Right lobe of liver (tissue), 6 donors: ENCODE results near the gene CCDC190. TPM values are rescaled to one million over a fixed set of nuclear protein-coding genes. Genes with fewer than 3 reads are reported as not detected.

Experiments used
- ATAC-seq, 4 donors: fragments of 200-7000 bp; cut with Tn5 transposase; one replicate each; pipeline ENCODE4 v1.9.1; 2020; ENCODE audit warnings: mild to moderate bottlenecking in 4 of 4, moderate library complexity in 4 of 4
- DNase-seq, 3 donors: peaks; one replicate each; pipeline ENCODE4 v3.0.0-alpha.2; 2020
- H3K27ac ChIP-seq, 3 donors: fragments of 200-600 bp; one replicate each; pipeline ENCODE4 v1.8.0; 2022
- H3K27me3 ChIP-seq, 2 donors: fragments of 200-600 bp; one replicate each; pipeline ENCODE4 v1.8.0; 2022
- H3K36me3 ChIP-seq, 4 donors: fragments of 200-600 bp; sonication (generic) in 1 of 4; one replicate each; pipeline versions ENCODE4 v1.5.1 to v1.8.0; 2017 to 2022; ENCODE audit warnings: control low read depth in 1 of 4
- H3K4me1 ChIP-seq, 4 donors: fragments of 200-600 bp; sonication (generic) in 1 of 4; one replicate each; pipeline versions ENCODE4 v1.5.1 to v1.8.0; 2017 to 2022; ENCODE audit warnings: control low read depth in 1 of 4
- H3K4me3 ChIP-seq, 3 donors: fragments of 200-600 bp; one replicate each; pipeline ENCODE4 v1.8.0; 2022
- H3K9me3 ChIP-seq, 4 donors: fragments of 200-600 bp; sonication (generic) in 1 of 4; one replicate each; pipeline versions ENCODE4 v1.5.1 to v1.8.0; 2017 to 2022; ENCODE audit warnings: control low read depth in 1 of 4
- CTCF ChIP-seq, 4 donors: fragments of 200-600 bp in 3 of 4; fragments of 450-650 bp in 1 of 4; IDR thresholded peaks; one replicate each; pipeline versions ENCODE4 v1.5.1 to v1.8.0; 2016 to 2022; ENCODE audit warnings: antibody characterized with exemption in 4 of 4, mild to moderate bottlenecking in 2 of 4
- POLR2A ChIP-seq: fragments of 450-650 bp; IDR thresholded peaks from one replicate; pipeline ENCODE4 v1.6.1; 2017; ENCODE audit warnings: antibody characterized with exemption, mild to moderate bottlenecking
- WGBS: methylation state at CpG from one replicate; pipeline ENCODE4 v1.1.6; 2018; ENCODE audit warnings: low coverage, low lambda C conversion rate; ENCODE audit not compliant: insufficient coverage; ENCODE audit errors: missing lambda C conversion rate; 5-methylcytosine and 5-hydroxymethylcytosine counted together
- intact Hi-C, 2 donors: fragments of 100-400 bp; cut with DNase I; formaldehyde crosslinking; loops; one replicate each; pipeline versions ENCODE4 v1.11.2 to v1.14.1; 2022
- total RNA-seq, 6 experiments: library from RNA; depleted of rRNA in 2 of 6; stranded (reverse); fragments of >200 nt in 2 of 6; fragmentation: NEBNext Ultra II Directional in 3 of 6; extraction: Animal tissue kit (Norgen Biotek cat#: 25700) in 3 of 6; gene quantifications; one replicate each; pipeline versions ENCODE4 v1.1.0 to v1.2.4, GENCODE V29; 2016 to 2023
- donor health status: DM: no; HTN: yes; CAD: no.
- donor health status: DM: no; HTN: no; CAD: no.
- donor health status: DM: no; HTN: no; CAD: no.
- donor health status: DM: no; HTN: yes; CAD: no.
- donor health status: DM: no; HTN: yes; CAD: no.

CCDC190 gene
- total RNA-seq, 6 experiments from 2014 or later = not detected

GRCh38 chr1:162905174-162906158, 44.5 kb upstream of the CCDC190 start:
- Histone ChIP-seq H3K4me1 (no peaks in the 10 kb centered on the region), H3K27me3 (no peaks in the 10 kb centered on the region), H3K4me3 (no peak overlapping the region), H3K27ac (no peak overlapping the region), H3K36me3 (no peaks in the 10 kb centered on the region), H3K9me3 (no peaks in the 10 kb centered on the region)
- no peak for ATAC-seq
- TF ChIP-seq POLR2A = no peak
- TF ChIP-seq CTCF (IDR thresholded peaks at IDR 0.05) = no peak
- intact Hi-C loops = no loop called here
- 54% methylated on average over 1 of the region's 1 CpG for WGBS
- no peak for DNase-seq

GRCh38 chr1:162904579-162904978, 43.6 kb upstream of the CCDC190 start:
- DNase-seq (no peak), ATAC-seq (no peak)
- intact Hi-C loops = no loop called here
- Histone ChIP-seq H3K4me1 (no peaks in the 10 kb centered on the region), H3K36me3 (no peaks in the 10 kb centered on the region), H3K4me3 (no peak overlapping the region), H3K27me3 (no peaks in the 10 kb centered on the region), H3K9me3 (no peaks in the 10 kb centered on the region), H3K27ac (no peak overlapping the region)
- WGBS = 51% methylated on average over 3 of the region's 4 CpGs
- no peak for TF ChIP-seq POLR2A
- TF ChIP-seq CTCF (IDR thresholded peaks at IDR 0.05) = no peak

- Histone ChIP-seq H3K4me1 (no peaks in the 10 kb centered on the region), H3K27me3 (no peaks in the 10 kb centered on the region), H3K27ac (no peak overlapping the region), H3K36me3 (no peaks in the 10 kb centered on the region), H3K9me3 (no peaks in the 10 kb centered on the region), H3K4me3 (no peak overlapping the region)
- TF ChIP-seq CTCF (IDR thresholded peaks at IDR 0.05) (no peak), POLR2A (no peak)
- intact Hi-C loops = no loop called here
- no peak for ATAC-seq
- WGBS = 90% methylated on average over 2 of the region's 3 CpGs
- DNase-seq = no peak
Measured at GRCh38 chr1:162904023-162904422, 43.0 kb upstream of the CCDC190 start.

GRCh38 chr1:162903246-162903645, 42.3 kb upstream of the CCDC190 start:
- H3K27me3 ChIP-seq = no peaks in the 10 kb centered on the region
- WGBS = 61% methylated on average over 4 of the region's 4 CpGs
- TF ChIP-seq POLR2A (no peak), CTCF (IDR thresholded peaks at IDR 0.05) (no peak)
- H3K4me3 ChIP-seq = no peak overlapping the region
- no peaks in the 10 kb centered on the region for H3K36me3 ChIP-seq
- intact Hi-C loops = no loop called here
- ATAC-seq = no peak
- H3K4me1 ChIP-seq = no peaks in the 10 kb centered on the region
- DNase-seq = no peak
- H3K27ac ChIP-seq = no peak overlapping the region
- H3K9me3 ChIP-seq = no peaks in the 10 kb centered on the region
